Activated T-cell treated with anti-CD3 and anti-CD28 coated beads for 4 hours (primary cell): ENCODE data around the gene TMEM164.

Experiments used
- DNase-seq: peaks from one replicate; pipeline ENCODE4 v3.0.0-alpha.2; 2020

TMEM164 gene

GRCh38 chrX:110042496-110042895, 39.6 kb downstream of the TMEM164 start:
- DNase-seq, result no peak

- DNase-seq, result no peak
Observed at GRCh38 chrX:110043506-110043905, 40.6 kb downstream of the TMEM164 start.

GRCh38 chrX:110044346-110045249, 41.7 kb downstream of the TMEM164 start:
- no peak for DNase-seq

- no peak for DNase-seq
Observed at GRCh38 chrX:110045421-110045820, 42.5 kb downstream of the TMEM164 start.

GRCh38 chrX:110046001-110046400, 43.1 kb downstream of the TMEM164 start:
- no peak for DNase-seq

GRCh38 chrX:110046971-110047370, 44.1 kb downstream of the TMEM164 start:
- no peak for DNase-seq

- no peak for DNase-seq
Observed at GRCh38 chrX:110049096-110049495, 46.2 kb downstream of the TMEM164 start.

GRCh38 chrX:110050386-110050785, 47.5 kb downstream of the TMEM164 start:
- no peak for DNase-seq

- no peak for DNase-seq
Observed at GRCh38 chrX:110050901-110051300, 48.0 kb downstream of the TMEM164 start.

- no peak for DNase-seq
Observed at GRCh38 chrX:110051559-110051958, 48.6 kb downstream of the TMEM164 start.

GRCh38 chrX:110052303-110052702, 49.4 kb downstream of the TMEM164 start:
- no peak for DNase-seq

GRCh38 chrX:110053453-110053852, 50.5 kb downstream of the TMEM164 start:
- DNase-seq, result no peak

GRCh38 chrX:110055616-110056015, 52.7 kb downstream of the TMEM164 start:
- DNase-seq, result no peak

- no peak for DNase-seq
Observed at GRCh38 chrX:110056419-110056818, 53.5 kb downstream of the TMEM164 start.

GRCh38 chrX:110059410-110059809, 56.5 kb downstream of the TMEM164 start:
- DNase-seq, result no peak

GRCh38 chrX:110060317-110060716, 57.4 kb downstream of the TMEM164 start:
- no peak for DNase-seq

- no peak for DNase-seq
Observed at GRCh38 chrX:110060846-110061537, 58.1 kb downstream of the TMEM164 start.

GRCh38 chrX:110062919-110063318, 60.0 kb downstream of the TMEM164 start:
- DNase-seq, result no peak

- DNase-seq, result no peak
Observed at GRCh38 chrX:110066488-110067225, 63.7 kb downstream of the TMEM164 start.

- no peak for DNase-seq
Observed at GRCh38 chrX:110070970-110071369, 68.1 kb downstream of the TMEM164 start.

GRCh38 chrX:110081320-110081719, 78.4 kb downstream of the TMEM164 start:
- no peak for DNase-seq

- no peak for DNase-seq
Observed at GRCh38 chrX:110081740-110082139, 78.8 kb downstream of the TMEM164 start.

- no peak for DNase-seq
Observed at GRCh38 chrX:110082161-110082560, 79.2 kb downstream of the TMEM164 start.
